HepG2 (cell line): ENCODE results near the gene SLC45A3. TPM values are rescaled to one million over a fixed set of nuclear protein-coding genes. Genes with fewer than 3 reads are reported as not detected.

Source experiments
- ATAC-seq: fragments of 200-7000 bp; cut with Tn5 transposase; 3 replicates; pipeline ENCODE4 v1.9.1; 2020; ENCODE audit warnings: mild to moderate bottlenecking, moderate library complexity
- BruUV-seq: library from RNA; stranded (reverse); fragments of 400-500 nt; replicated peaks from 2 replicates; lab custom pipeline; 2021; lab: Mats Ljungman, UMichigan
- CTCF ChIA-PET: fragments of 300-600 bp; formaldehyde crosslinking; extraction: SDS; loops from one replicate; lab custom pipeline; 2021; ENCODE audit warnings: low total read pairs, inconsistent platforms, low intra/inter-chr PET ratio; lab: Yijun Ruan, JAX
- POLR2A ChIA-PET: fragments of 350-600 bp; sonication (Branson Sonifier 250); formaldehyde crosslinking; loops from one replicate; lab custom pipeline; 2020; ENCODE audit warnings: antibody characterized with exemption, inconsistent platforms; lab: Yijun Ruan, JAX
- DNase-seq: peaks from one replicate; pipeline ENCODE4 v3.0.0-alpha.2; 2015; ENCODE audit warnings: low spot score
- FAIRE-seq: peaks from 3 replicates; lab custom pipeline; 2011; peaks lifted over from hg19 to GRCh38; lab: Jason Lieb, UNC
- H2AFZ ChIP-seq: one replicate; pipeline ENCODE4 v1.6.1; 2011; ENCODE audit warnings: low read length, inconsistent platforms
- H3K27ac ChIP-seq: fragments of 300-600 bp; 3 replicates; pipeline ENCODE4 v1.8.0; 2011; ENCODE audit warnings: mixed run types, mild to moderate bottlenecking, mixed read lengths, low read length, inconsistent platforms; ENCODE audit not compliant: insufficient read depth; ENCODE audit errors: extremely low read length
- H3K27me3 ChIP-seq, 2 experiments: fragments of 200-600 bp in 1 of 2; 2 replicates in 1 of 2; 3 replicates in 1 of 2; pipeline versions ENCODE4 v1.6.0 to v1.8.0; 2011; ENCODE audit warnings: low read length in 2 of 2, mild to moderate bottlenecking in 2 of 2, moderate library complexity in 2 of 2, inconsistent platforms in 1 of 2; ENCODE audit not compliant: insufficient read depth in 2 of 2, control insufficient read depth in 1 of 2
- H3K36me3 ChIP-seq, 2 experiments: fragments of 200-600 bp in 1 of 2; replicated peaks in 1 of 2; 2 replicates in 1 of 2; 3 replicates in 1 of 2; pipeline versions ENCODE4 v1.5.1 to v1.8.0; 2011; ENCODE audit warnings: low read length in 2 of 2, inconsistent platforms in 1 of 2; ENCODE audit not compliant: insufficient read depth in 2 of 2, control insufficient read depth in 1 of 2
- H3K4me1 ChIP-seq: 2 replicates; pipeline ENCODE4 v1.5.1; 2012; ENCODE audit warnings: low read length, inconsistent platforms; ENCODE audit not compliant: insufficient read depth
- H3K4me2 ChIP-seq: 2 replicates; pipeline ENCODE4 v1.6.0; 2011; ENCODE audit warnings: low read depth, low read length, inconsistent platforms
- H3K4me3 ChIP-seq, 3 experiments: fragments of 200-600 bp in 1 of 3; sonication (generic), shearing (Covaris generic) in 1 of 3; replicated peaks in 1 of 3; 2 replicates each; pipeline ENCODE4 v1.5.1; 2011 to 2016; ENCODE audit warnings: low read length in 3 of 3, inconsistent platforms in 2 of 3, low read depth in 2 of 3, mild to moderate bottlenecking in 2 of 3, control low read depth in 1 of 3, mixed read lengths in 1 of 3; ENCODE audit not compliant: insufficient read depth in 1 of 3
- H3K79me2 ChIP-seq: one replicate; pipeline ENCODE4 v1.6.1; 2011; ENCODE audit warnings: low read length, inconsistent platforms; ENCODE audit not compliant: insufficient read depth
- H3K9ac ChIP-seq: 2 replicates; pipeline ENCODE4 v1.6.0; 2011; ENCODE audit warnings: mild to moderate bottlenecking, low read depth, low read length, inconsistent platforms; ENCODE audit not compliant: insufficient read depth
- H3K9me3 ChIP-seq: 2 replicates; pipeline ENCODE4 v1.5.1; 2012; ENCODE audit warnings: mild to moderate bottlenecking, low read length
- H4K20me1 ChIP-seq: 2 replicates; pipeline ENCODE4 v1.6.0; 2011; ENCODE audit warnings: inconsistent platforms, mild to moderate bottlenecking, low read length, moderate library complexity; ENCODE audit not compliant: insufficient read depth
- CREB1 ChIP-seq, 2 experiments: fragments of 450-650 bp in 1 of 2; IDR thresholded peaks; 2 replicates each; pipeline ENCODE4 v1.6.1; 2016 to 2017; ENCODE audit warnings: control low read depth in 1 of 2, mild to moderate bottlenecking in 1 of 2, missing compliant biosample characterization in 1 of 2, missing genetic modification characterization in 1 of 2
- DNMT3B ChIP-seq: conservative IDR thresholded peaks from 2 replicates; pipeline ENCODE4 v1.6.1; 2016; ENCODE audit warnings: missing biosample characterization, control low read depth
- ESRRA ChIP-seq: sonication (generic); formaldehyde crosslinking; IDR thresholded peaks from 2 replicates; pipeline ENCODE4 v1.5.1; 2020; ENCODE audit warnings: mild to moderate bottlenecking, low read depth, missing genetic modification reagents
- FOXA1 ChIP-seq, 2 experiments: fragments of 450-650 bp in 1 of 2; sonication (generic) in 1 of 2; formaldehyde crosslinking in 1 of 2; IDR thresholded peaks; 2 replicates each; pipeline versions ENCODE4 v1.4.0 to v1.6.1; 2016 to 2020; ENCODE audit warnings: missing genetic modification reagents in 1 of 2
- FOXJ3 ChIP-seq: sonication (generic); formaldehyde crosslinking; IDR thresholded peaks from 2 replicates; pipeline ENCODE4 v1.4.0; 2020; ENCODE audit warnings: missing genetic modification reagents, mild to moderate bottlenecking, borderline replicate concordance
- HNF4G ChIP-seq, 2 experiments: sonication (generic) in 1 of 2; formaldehyde crosslinking in 1 of 2; IDR thresholded peaks; 2 replicates each; pipeline versions ENCODE4 v1.4.0 to v1.6.1; 2011 to 2020; ENCODE audit warnings: borderline replicate concordance in 2 of 2, low read depth in 2 of 2, mild to moderate bottlenecking in 2 of 2, low read length in 1 of 2, missing genetic modification reagents in 1 of 2, moderate library complexity in 1 of 2
- KLF13 ChIP-seq: sonication (generic); formaldehyde crosslinking; IDR thresholded peaks from 2 replicates; pipeline ENCODE4 v1.4.0; 2020; ENCODE audit warnings: mild to moderate bottlenecking, missing genetic modification reagents
- MED13 ChIP-seq: sonication (generic); formaldehyde crosslinking; IDR thresholded peaks from 2 replicates; pipeline ENCODE4 v1.5.0; 2020; ENCODE audit warnings: missing genetic modification reagents
- MIXL1 ChIP-seq: IDR thresholded peaks from 2 replicates; pipeline ENCODE4 v1.6.1; 2016
- NFE2L1 ChIP-seq: sonication (generic); formaldehyde crosslinking; IDR thresholded peaks from 2 replicates; pipeline ENCODE4 v1.4.0; 2020; ENCODE audit warnings: missing genetic modification reagents, mild to moderate bottlenecking, borderline replicate concordance
- SMC3 ChIP-seq: IDR thresholded peaks from 2 replicates; pipeline ENCODE4 v1.6.1; 2011; ENCODE audit warnings: low read length, improper control_type of control experiment
- SRSF1 ChIP-seq: fragments of 200-400 bp; formaldehyde crosslinking; optimal IDR thresholded peaks from 2 replicates; pipeline ENCODE3; 2017; ENCODE audit warnings: mild to moderate bottlenecking, low read depth, low read length, moderate library complexity
- STAG1 ChIP-seq: sonication (generic); formaldehyde crosslinking; IDR thresholded peaks from 2 replicates; pipeline ENCODE4 v1.4.0; 2020; ENCODE audit warnings: missing genetic modification reagents
- ZBTB1 ChIP-seq: sonication (generic); formaldehyde crosslinking; IDR thresholded peaks from 2 replicates; pipeline ENCODE4 v1.4.0; 2020; ENCODE audit warnings: missing genetic modification reagents, borderline replicate concordance
- ZBTB3 ChIP-seq: sonication (generic); formaldehyde crosslinking; IDR thresholded peaks from 2 replicates; pipeline ENCODE4 v1.4.0; 2020; ENCODE audit warnings: low read depth, mild to moderate bottlenecking, moderate library complexity, missing genetic modification reagents, borderline replicate concordance
- ZMAT5 ChIP-seq: sonication (generic); formaldehyde crosslinking; IDR thresholded peaks from 2 replicates; pipeline ENCODE4 v1.5.0; 2020; ENCODE audit warnings: mild to moderate bottlenecking, low read depth, missing genetic modification reagents, borderline replicate concordance
- ZNF12 ChIP-seq: sonication (generic); formaldehyde crosslinking; IDR thresholded peaks from 2 replicates; pipeline ENCODE4 v1.5.0; 2020; ENCODE audit warnings: missing genetic modification reagents
- ZNF652 ChIP-seq: IDR thresholded peaks from 2 replicates; pipeline ENCODE4 v1.6.1; 2016; ENCODE audit warnings: low read depth, borderline replicate concordance
- ZNF773 ChIP-seq: sonication (generic); formaldehyde crosslinking; IDR thresholded peaks from 2 replicates; pipeline ENCODE4 v1.4.0; 2020; ENCODE audit warnings: missing genetic modification reagents, borderline replicate concordance
- ZNF788 ChIP-seq: sonication (generic); formaldehyde crosslinking; IDR thresholded peaks from 2 replicates; pipeline ENCODE4 v1.5.0; 2020; ENCODE audit warnings: mild to moderate bottlenecking, missing genetic modification reagents, borderline replicate concordance
- WGBS: methylation state at CpG from one replicate; pipeline ENCODE4 v1.1.6; 2017; ENCODE audit warnings: low lambda C conversion rate; 5-methylcytosine and 5-hydroxymethylcytosine counted together
- in situ Hi-C: cut with HindIII; loops from 2 replicates; pipeline ENCODE4 v1.10.0; 2017; ENCODE audit warnings: low pct_unique_long_range_greater_than_20kb; ENCODE audit not compliant: extremely low pct_ligation_motif_present
- intact Hi-C: fragments of 100-400 bp; cut with micrococcal nuclease; formaldehyde crosslinking; loops from one replicate; pipeline ENCODE4 v1.10.0; 2022; ENCODE audit not compliant: unreplicated experiment
- polyA plus RNA-seq, 8 experiments: library from polyadenylated mRNA; depleted of rRNA in 3 of 8; stranded (reverse) in 7 of 8; unstranded in 1 of 8; fragments of >200 nt; fragmentation: Illumina TruSeq in 4 of 8; extraction: Trizol in 4 of 8; gene quantifications; 2 replicates each; pipeline versions ENCODE4 v1.2.1 to v1.2.3, GENCODE V29; 2011 to 2016; ENCODE audit warnings: low read depth in 4 of 8, missing spikeins in 1 of 8, mixed read lengths in 1 of 8; ENCODE audit not compliant: insufficient read depth in 1 of 8
- total RNA-seq, 5 experiments: library from RNA; depleted of rRNA; stranded (reverse); fragments of >200 nt; fragmentation: Illumina TruSeq; extraction: Trizol; gene quantifications; 2 replicates each; pipeline ENCODE4 v1.2.3, GENCODE V29; 2016; ENCODE audit warnings: low read depth in 1 of 5
- TF ChIP-seq, protein P1 (sequence below): sonication (generic); formaldehyde crosslinking; IDR thresholded peaks from 2 replicates; pipeline ENCODE4 v1.4.0; 2020; ENCODE audit warnings: missing genetic modification reagents

SLC45A3 gene
- total and polyA plus RNA-seq, 2 of the 13 experiments (the other 11 are each of a cell fraction or from before 2014, with no cell fraction given): 3.4 to 4.1 TPM

DNA sequence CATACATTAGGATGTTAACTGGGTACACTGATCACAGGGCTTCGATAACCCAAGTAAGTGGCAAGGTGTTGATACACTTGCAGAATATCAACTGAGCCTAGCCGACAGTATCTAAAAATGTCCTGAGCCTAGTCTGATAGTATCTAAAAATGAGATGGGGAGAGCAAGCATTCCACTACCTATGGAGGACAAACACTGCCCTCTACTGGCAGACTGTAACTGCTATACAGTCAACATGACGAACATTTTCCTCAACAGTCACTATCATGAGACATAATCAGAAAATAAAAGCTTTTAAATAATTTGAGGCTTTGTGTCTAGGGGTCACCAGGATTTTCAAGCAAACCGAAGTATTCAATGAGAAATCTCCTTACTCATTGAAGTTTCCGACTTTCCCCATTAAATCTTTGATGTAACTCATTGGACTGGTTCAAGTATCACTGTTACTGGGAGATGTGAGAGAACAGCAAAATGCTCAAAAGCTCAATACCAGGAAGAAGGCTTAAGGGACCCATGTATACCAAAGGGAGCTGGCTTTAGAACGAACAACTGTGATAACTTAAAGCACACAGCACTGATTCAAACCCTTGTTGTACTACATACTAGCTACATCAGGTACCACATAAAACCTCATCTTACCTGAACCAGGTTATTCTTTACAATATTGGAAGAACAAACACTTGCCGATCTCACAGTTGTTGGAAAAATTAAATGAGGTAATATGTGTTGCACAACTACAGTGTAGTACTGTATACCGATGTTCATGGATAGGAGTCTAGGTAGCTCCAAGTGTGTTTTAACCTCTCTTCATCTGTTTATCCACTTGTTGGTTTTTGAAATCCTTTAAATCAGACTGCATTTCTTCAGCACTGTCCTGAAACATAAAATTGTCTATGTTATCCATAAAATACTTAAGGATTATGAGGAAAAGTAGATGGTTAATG is 31.1 kb upstream of the SLC45A3 start:
- CTCF ChIA-PET: interaction anchor here (0.6 to 4.4 kb wide), 3 partner anchors 46 to 119 kb away, joined by 4 to 83 read pairs (median 7); no protein-coding TSS in a partner anchor
- Histone ChIP-seq H3K4me2 (peak overlapping the region; percentile 14; the same call in 1 of the 2 replicates), H4K20me1 (no peaks in the 10 kb centered on the region), H3K27ac (peak overlapping the region; percentile 15), H3K9ac (no peak overlapping the region), H3K79me2 (no peaks in the 10 kb centered on the region), H2AFZ (no peak overlapping the region), H3K4me3 (no peak overlapping the region), H3K4me1 (peaks cover 91% of the 10 kb centered on the region), H3K36me3 (peaks cover 0 to 2% of the 10 kb centered on the region in 2 experiments; a peak in 1 of 5 replicates), H3K9me3 (no peaks in the 10 kb centered on the region), H3K27me3 (no peaks in the 10 kb centered on the region)
- WGBS: 23% methylated on average over 8 of the region's 8 CpGs
- intact Hi-C loops (loop anchor here (1.0 to 2.0 kb wide), 3 partner anchors 39 to 119 kb away; no protein-coding TSS in a partner anchor), in situ Hi-C loops (no loop called here)
- BruUV-seq: no TSS peak
- DNase-seq (peak; percentile 75), ATAC-seq (peak; percentile 79), FAIRE-seq (no peak)
- POLR2A ChIA-PET: interaction anchor here (1.3 to 2.5 kb wide), 4 partner anchors 38 to 119 kb away, joined by 3 to 11 read pairs (median 4); partner anchors contain the start of gene ELK4
- TF ChIP-seq HNF4G (IDR thresholded peaks at IDR 0.05; ENCODE audit: borderline replicate concordance, low read depth, low read length) (0 out of 2 replicates have a peak, but pooled peaks have one; percentile 18), HNF4G (CRISPR knock-in tag; IDR thresholded peaks at IDR 0.05; ENCODE audit: borderline replicate concordance, low read depth) (no peak), CREB1 (IDR thresholded peaks at IDR 0.05) (no peak), CREB1 (CRISPR knock-in tag; IDR thresholded peaks at IDR 0.05) (0 out of 2 replicates have a peak, but pooled peaks have one; percentile 35), ZMAT5 (CRISPR knock-in tag) (no peak), ZNF652 (CRISPR knock-in tag) (0 out of 2 replicates have a peak, but pooled peaks have one; percentile 8), ZBTB3 (CRISPR knock-in tag) (no peak), FOXA1 (IDR thresholded peaks at IDR 0.05) (no peak), FOXA1 (CRISPR knock-in tag; IDR thresholded peaks at IDR 0.05) (peak; percentile 79), ZNF773 (CRISPR knock-in tag) (no peak), NFE2L1 (CRISPR knock-in tag) (no peak), ZBTB1 (CRISPR knock-in tag) (no peak), FOXJ3 (CRISPR knock-in tag) (peak; percentile 54), KLF13 (no peak), ZNF788 (no peak), SRSF1 (no peak), ESRRA (CRISPR knock-in tag) (no peak), MIXL1 (CRISPR knock-in tag) (0 out of 2 replicates have a peak, but pooled peaks have one; percentile 50), DNMT3B (CRISPR knock-in tag) (no peak), ZNF12 (CRISPR knock-in tag) (no peak), SMC3 (peak; percentile 92), MED13 (CRISPR knock-in tag) (no peak), STAG1 (CRISPR knock-in tag) (peak; percentile 88)
- TF ChIP-seq, protein P1, sequence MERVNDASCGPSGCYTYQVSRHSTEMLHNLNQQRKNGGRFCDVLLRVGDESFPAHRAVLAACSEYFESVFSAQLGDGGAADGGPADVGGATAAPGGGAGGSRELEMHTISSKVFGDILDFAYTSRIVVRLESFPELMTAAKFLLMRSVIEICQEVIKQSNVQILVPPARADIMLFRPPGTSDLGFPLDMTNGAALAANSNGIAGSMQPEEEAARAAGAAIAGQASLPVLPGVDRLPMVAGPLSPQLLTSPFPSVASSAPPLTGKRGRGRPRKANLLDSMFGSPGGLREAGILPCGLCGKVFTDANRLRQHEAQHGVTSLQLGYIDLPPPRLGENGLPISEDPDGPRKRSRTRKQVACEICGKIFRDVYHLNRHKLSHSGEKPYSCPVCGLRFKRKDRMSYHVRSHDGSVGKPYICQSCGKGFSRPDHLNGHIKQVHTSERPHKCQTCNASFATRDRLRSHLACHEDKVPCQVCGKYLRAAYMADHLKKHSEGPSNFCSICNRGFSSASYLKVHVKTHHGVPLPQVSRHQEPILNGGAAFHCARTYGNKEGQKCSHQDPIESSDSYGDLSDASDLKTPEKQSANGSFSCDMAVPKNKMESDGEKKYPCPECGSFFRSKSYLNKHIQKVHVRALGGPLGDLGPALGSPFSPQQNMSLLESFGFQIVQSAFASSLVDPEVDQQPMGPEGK: peak; percentile 25; the same call in 1 of the 2 replicates
